Endothelial cell (in vitro differentiated cells): ENCODE measurements around the gene SSPN. TPM values are rescaled to one million over a fixed set of nuclear protein-coding genes. Genes with fewer than 3 reads are reported as not detected.
A peak's percentile ranks its signal among the peaks of the same experiment; 100 is the strongest.

ENCODE experiments used
- DNase-seq: peaks from one replicate; pipeline ENCODE4 v3.0.0; 2021; ENCODE audit warnings: low spot score
- H3K27ac Mint-ChIP-seq: one replicate; pipeline ENCODE4 v1.8.0; 2021; ENCODE audit warnings: mixed read lengths, inconsistent platforms; ENCODE audit not compliant: unreplicated experiment
- H3K27me3 Mint-ChIP-seq: one replicate; pipeline ENCODE4 v1.8.0; 2021; ENCODE audit warnings: mild to moderate bottlenecking, moderate library complexity, mixed read lengths, inconsistent platforms; ENCODE audit not compliant: unreplicated experiment
- H3K36me3 Mint-ChIP-seq: one replicate; pipeline ENCODE4 v1.8.0; 2021; ENCODE audit warnings: mild to moderate bottlenecking, low read depth, mixed read lengths, inconsistent platforms; ENCODE audit not compliant: unreplicated experiment
- H3K4me1 Mint-ChIP-seq: one replicate; pipeline ENCODE4 v1.8.0; 2021; ENCODE audit warnings: mild to moderate bottlenecking, mixed read lengths, inconsistent platforms; ENCODE audit not compliant: unreplicated experiment
- H3K4me3 Mint-ChIP-seq: one replicate; pipeline ENCODE4 v1.8.0; 2021; ENCODE audit warnings: mild to moderate bottlenecking, mixed read lengths, inconsistent platforms; ENCODE audit not compliant: unreplicated experiment
- H3K9me3 Mint-ChIP-seq: one replicate; pipeline ENCODE4 v1.8.0; 2021; ENCODE audit warnings: mixed read lengths, inconsistent platforms; ENCODE audit not compliant: unreplicated experiment
- total RNA-seq: library from RNA; stranded (reverse); fragmentation: NEBNext Ultra II Directional; extraction: Animal tissue kit (Norgen Biotek cat#: 25700); gene quantifications from one replicate; pipeline ENCODE4 v1.2.1, GENCODE V29; 2021; ENCODE audit not compliant: unreplicated experiment
- TF ChIP-seq, protein P1 (sequence below): fragments of 200-600 bp; sonication (generic); IDR thresholded peaks from one replicate; pipeline ENCODE4 v1.5.0; 2021; ENCODE audit warnings: antibody characterized with exemption; ENCODE audit not compliant: unreplicated experiment

The SSPN gene
- total RNA-seq, 1 donor from 2014 or later = 2.7 TPM

DNA sequence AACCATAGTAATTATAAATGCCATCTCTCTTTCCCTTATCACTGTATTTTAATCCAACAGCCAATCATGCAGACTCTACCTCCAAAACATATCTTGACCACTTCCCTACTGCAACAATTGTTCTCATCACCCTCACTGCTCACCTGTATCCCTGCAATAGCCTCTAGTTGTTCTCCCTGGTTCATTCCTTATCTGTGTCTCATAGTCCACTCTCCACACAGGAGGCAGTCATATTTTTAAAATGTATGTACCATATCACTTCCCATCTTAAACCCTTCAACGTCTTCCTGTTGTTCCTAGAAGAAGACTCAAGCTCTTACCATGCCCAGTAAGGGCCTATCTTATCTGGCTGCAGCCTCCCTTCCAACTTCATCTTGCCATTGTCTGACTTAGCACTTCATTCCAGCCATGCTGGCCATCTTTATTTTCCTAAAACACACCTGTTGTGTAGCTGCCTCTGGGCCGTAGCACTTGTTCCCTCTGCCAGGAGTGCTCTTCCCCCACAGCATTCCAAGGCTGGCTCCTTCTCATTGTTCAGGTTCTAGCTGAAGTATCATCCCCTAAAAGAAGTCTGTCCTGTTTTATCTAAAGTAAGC, 42.8 kb upstream of the SSPN start:
- Mint-ChIP-seq H3K36me3 (no peaks in the 10 kb centered on the region), H3K4me3 (no peak overlapping the region), H3K4me1 (peaks cover 2% of the 10 kb centered on the region), H3K27me3 (no peaks in the 10 kb centered on the region), H3K9me3 (no peaks in the 10 kb centered on the region), H3K27ac (no peak overlapping the region)
- TF ChIP-seq, protein P1, sequence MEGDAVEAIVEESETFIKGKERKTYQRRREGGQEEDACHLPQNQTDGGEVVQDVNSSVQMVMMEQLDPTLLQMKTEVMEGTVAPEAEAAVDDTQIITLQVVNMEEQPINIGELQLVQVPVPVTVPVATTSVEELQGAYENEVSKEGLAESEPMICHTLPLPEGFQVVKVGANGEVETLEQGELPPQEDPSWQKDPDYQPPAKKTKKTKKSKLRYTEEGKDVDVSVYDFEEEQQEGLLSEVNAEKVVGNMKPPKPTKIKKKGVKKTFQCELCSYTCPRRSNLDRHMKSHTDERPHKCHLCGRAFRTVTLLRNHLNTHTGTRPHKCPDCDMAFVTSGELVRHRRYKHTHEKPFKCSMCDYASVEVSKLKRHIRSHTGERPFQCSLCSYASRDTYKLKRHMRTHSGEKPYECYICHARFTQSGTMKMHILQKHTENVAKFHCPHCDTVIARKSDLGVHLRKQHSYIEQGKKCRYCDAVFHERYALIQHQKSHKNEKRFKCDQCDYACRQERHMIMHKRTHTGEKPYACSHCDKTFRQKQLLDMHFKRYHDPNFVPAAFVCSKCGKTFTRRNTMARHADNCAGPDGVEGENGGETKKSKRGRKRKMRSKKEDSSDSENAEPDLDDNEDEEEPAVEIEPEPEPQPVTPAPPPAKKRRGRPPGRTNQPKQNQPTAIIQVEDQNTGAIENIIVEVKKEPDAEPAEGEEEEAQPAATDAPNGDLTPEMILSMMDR = no peak
- no peak for DNase-seq

DNA sequence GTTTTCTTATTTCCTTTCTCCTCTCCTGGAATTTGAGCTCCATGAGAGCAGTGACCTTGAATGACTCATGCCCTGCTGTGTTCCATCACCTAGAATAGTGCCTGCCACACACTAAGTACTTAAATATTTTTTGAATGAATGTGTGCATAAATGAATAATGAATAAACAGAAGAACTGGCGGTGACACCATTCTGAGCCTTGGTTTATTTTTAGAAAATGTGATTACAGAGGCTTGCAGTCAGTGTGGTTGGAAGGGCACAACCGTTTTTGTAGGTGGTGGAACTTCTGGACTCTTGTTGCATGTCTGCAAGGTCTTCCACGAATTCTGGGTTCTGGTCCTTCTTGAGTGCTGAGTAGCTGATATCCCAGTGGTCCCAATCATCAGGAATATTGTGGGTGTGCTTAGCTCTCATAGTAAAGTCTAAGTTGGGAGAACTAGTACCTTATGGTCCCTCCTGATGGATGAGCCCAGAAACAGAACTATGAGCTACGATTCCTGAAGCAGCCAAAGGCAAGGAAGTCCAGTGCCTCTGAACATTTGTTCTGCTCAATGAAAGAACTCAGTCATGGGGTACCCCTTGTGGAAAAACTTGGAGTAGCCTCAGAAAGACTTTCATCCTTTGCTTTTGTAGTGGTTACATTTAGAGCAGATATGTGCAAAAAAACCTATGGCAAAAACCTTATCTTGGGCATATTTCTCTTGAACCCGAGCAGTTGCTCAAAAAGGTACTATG, 41.8 kb upstream of the SSPN start:
- TF ChIP-seq, protein P1 = peak; percentile 19
- H3K9me3 Mint-ChIP-seq = no peaks in the 10 kb centered on the region
- H3K4me3 Mint-ChIP-seq = no peak overlapping the region
- H3K4me1 Mint-ChIP-seq = peaks cover 4% of the 10 kb centered on the region
- no peak for DNase-seq
- H3K27ac Mint-ChIP-seq = no peak overlapping the region
- no peaks in the 10 kb centered on the region for H3K36me3 Mint-ChIP-seq
- no peaks in the 10 kb centered on the region for H3K27me3 Mint-ChIP-seq

DNA sequence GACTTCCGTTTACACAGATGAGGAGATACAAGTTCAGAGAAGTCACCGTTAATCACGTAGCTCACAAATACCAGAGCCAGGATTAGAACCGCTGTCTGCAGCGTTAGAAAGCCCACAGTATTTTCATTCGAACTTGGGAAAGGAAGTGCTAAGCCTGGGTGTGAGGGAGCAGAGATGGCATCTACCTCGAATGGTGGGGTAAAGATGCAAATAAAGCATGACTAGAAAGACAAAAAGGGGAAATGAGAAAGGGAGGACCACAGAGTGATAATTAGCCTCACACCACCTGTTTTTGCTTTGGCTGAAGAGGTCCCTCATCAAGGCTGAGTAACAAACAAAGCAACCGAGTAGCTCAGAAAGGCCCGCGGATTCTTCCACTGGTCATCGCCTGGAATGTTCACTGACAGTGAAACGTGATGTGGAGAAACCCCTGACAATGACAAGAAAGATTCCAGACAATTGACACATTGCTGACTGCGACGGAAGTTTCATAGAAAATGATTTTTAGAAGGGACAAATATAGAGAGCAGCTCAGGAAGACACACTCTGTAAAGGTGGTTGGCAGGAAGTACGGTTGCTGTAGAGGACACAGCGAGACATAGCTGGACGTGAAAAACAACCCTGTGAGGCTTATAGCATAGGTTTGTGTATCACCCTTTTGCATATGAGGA, 39.0 kb upstream of the SSPN start:
- no peak overlapping the region for H3K27ac Mint-ChIP-seq
- TF ChIP-seq, protein P1 = no peak
- no peak overlapping the region for H3K4me3 Mint-ChIP-seq
- no peaks in the 10 kb centered on the region for H3K27me3 Mint-ChIP-seq
- peaks cover 4% of the 10 kb centered on the region for H3K4me1 Mint-ChIP-seq
- H3K36me3 Mint-ChIP-seq = no peaks in the 10 kb centered on the region
- no peaks in the 10 kb centered on the region for H3K9me3 Mint-ChIP-seq
- DNase-seq = no peak

DNA sequence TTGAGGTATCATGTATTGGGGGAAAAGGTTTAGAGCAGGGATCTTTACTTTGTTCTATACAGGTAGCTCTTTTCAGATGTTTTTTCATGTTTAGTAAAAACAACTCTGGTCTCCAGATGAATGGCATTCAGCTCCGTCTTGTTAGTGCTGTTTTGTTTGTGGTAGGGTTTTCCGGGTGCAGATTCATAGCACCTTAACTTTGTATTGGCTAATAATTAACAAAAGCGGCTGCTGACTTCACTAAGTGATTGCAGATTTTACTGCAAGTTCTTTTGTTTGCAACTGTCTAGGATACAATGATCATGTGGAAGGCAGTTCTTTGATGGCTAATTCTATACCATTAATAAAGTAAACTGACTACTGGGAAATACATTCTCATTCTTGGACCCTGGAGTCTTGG, 38.4 kb upstream of the SSPN start:
- H3K27ac Mint-ChIP-seq = no peak overlapping the region
- TF ChIP-seq, protein P1 = no peak
- H3K36me3 Mint-ChIP-seq = no peaks in the 10 kb centered on the region
- no peaks in the 10 kb centered on the region for H3K9me3 Mint-ChIP-seq
- no peaks in the 10 kb centered on the region for H3K27me3 Mint-ChIP-seq
- no peak for DNase-seq
- no peak overlapping the region for H3K4me3 Mint-ChIP-seq
- H3K4me1 Mint-ChIP-seq = peaks cover 4% of the 10 kb centered on the region
